Activated naive CD8-positive, alpha-beta T cell treated with anti-CD3 and anti-CD28 coated beads for 36 hours (primary cell): ENCODE measurements around the gene MEGF10. TPM values are rescaled to one million over a fixed set of nuclear protein-coding genes. Genes with fewer than 3 reads are reported as not detected.
"Not testable (repeated sequence)": the region's sequence is repeated elsewhere in the genome, so short reads cannot be mapped to it uniquely, and the experiment has no call there.

ENCODE experiments used
- DNase-seq: peaks from one replicate; pipeline ENCODE4 v3.0.0; 2021
- H3K27ac Mint-ChIP-seq: one replicate; pipeline ENCODE4 v1.8.0; 2022; ENCODE audit warnings: mild to moderate bottlenecking, moderate library complexity, mixed read lengths
- H3K27me3 Mint-ChIP-seq: one replicate; pipeline ENCODE4 v1.8.0; 2022; ENCODE audit warnings: mild to moderate bottlenecking, mixed read lengths
- H3K36me3 Mint-ChIP-seq: one replicate; pipeline ENCODE4 v1.8.0; 2021; ENCODE audit warnings: mild to moderate bottlenecking, mixed read lengths
- H3K4me1 Mint-ChIP-seq: one replicate; pipeline ENCODE4 v1.8.0; 2021; ENCODE audit warnings: mixed read lengths
- H3K4me3 Mint-ChIP-seq: one replicate; pipeline ENCODE4 v1.8.0; 2022; ENCODE audit warnings: mild to moderate bottlenecking, moderate library complexity, mixed read lengths
- H3K9me3 Mint-ChIP-seq: one replicate; pipeline ENCODE4 v1.8.0; 2022; ENCODE audit warnings: mixed read lengths
- total RNA-seq, 2 experiments: library from RNA; stranded (reverse); gene quantifications; one replicate each; pipeline ENCODE4 v1.2.3, GENCODE V29; 2021

Gene MEGF10
- total RNA-seq, 2 experiments from 2014 or later = not detected

- not testable (repeated sequence) for H3K9me3 Mint-ChIP-seq, H3K4me1 Mint-ChIP-seq, H3K4me3 Mint-ChIP-seq, H3K27ac Mint-ChIP-seq, H3K36me3 Mint-ChIP-seq, DNase-seq, H3K27me3 Mint-ChIP-seq
Measured at GRCh38 chr5:127308325-127308724, 17.7 kb downstream of the MEGF10 start.

DNA sequence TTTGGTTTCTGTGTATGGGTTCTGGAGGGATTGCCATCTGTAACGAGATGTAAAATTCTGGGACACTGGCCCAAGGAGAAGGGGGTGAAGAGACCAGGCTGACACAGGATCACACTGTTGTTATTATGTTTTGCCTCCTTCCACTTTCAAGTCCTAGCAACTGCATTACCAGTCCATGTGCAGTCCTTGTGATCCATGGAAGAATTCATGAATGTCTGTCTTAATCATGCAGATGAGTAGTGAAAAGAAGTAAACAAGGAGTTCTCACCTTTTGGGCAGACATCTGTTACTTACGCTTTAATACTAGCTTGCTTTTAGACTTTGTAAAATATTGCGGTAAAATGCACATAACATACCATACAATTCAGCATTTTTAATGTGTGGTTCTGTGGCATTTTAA lies 18.3 kb downstream of the MEGF10 start:
- Mint-ChIP-seq H3K4me1 (no peaks in the 10 kb centered on the region), H3K36me3 (no peaks in the 10 kb centered on the region), H3K27ac (no peak overlapping the region), H3K4me3 (no peak overlapping the region), H3K9me3 (no peaks in the 10 kb centered on the region), H3K27me3 (no peaks in the 10 kb centered on the region)
- no peak for DNase-seq

- no peaks in the 10 kb centered on the region for H3K27me3 Mint-ChIP-seq
- DNase-seq = no peak
- no peaks in the 10 kb centered on the region for H3K9me3 Mint-ChIP-seq
- H3K4me1 Mint-ChIP-seq = no peaks in the 10 kb centered on the region
- no peak overlapping the region for H3K27ac Mint-ChIP-seq
- no peak overlapping the region for H3K4me3 Mint-ChIP-seq
- H3K36me3 Mint-ChIP-seq = no peaks in the 10 kb centered on the region
Measured at GRCh38 chr5:127311349-127311748, 20.8 kb downstream of the MEGF10 start.

DNA sequence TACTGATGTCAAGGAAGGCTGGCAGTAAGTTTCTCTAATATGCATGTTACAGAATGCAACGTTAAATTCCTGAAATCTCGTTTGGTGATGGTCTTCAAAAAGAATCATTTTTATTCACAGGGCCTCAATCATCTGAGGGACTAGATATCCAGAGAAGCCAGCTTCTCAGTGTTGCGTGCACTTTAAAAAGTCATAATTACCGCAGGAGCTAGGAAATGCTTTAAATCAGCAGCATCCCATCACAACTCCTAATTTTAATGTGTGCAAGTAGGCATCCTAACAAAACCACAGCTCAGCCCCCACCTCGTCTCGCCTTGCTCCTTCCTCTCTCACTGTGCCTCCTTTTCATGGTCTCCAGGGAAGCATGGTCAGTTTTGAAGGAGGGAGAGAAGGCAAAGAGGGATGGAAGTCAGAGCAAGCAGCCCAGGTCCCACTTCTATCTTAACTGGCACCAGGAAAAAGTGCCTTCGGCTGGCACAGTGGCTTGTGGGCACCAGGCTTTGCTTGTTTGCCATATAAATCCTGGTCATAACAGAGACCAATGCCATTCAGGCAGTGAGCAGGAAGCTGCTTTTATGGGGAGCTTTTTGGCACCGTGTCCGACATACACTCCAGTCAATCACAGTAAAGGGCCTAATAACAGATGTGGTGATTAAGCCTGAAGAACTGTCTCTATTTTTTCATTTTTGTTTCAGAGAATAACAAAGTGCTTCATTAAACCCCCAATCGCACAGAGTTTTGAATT lies 21.4 kb downstream of the MEGF10 start:
- no peak overlapping the region for H3K4me3 Mint-ChIP-seq
- DNase-seq = no peak
- H3K4me1 Mint-ChIP-seq = no peaks in the 10 kb centered on the region
- no peaks in the 10 kb centered on the region for H3K9me3 Mint-ChIP-seq
- H3K27ac Mint-ChIP-seq = no peak overlapping the region
- H3K36me3 Mint-ChIP-seq = no peaks in the 10 kb centered on the region
- H3K27me3 Mint-ChIP-seq = no peaks in the 10 kb centered on the region

- Mint-ChIP-seq H3K27me3 (no peaks in the 10 kb centered on the region), H3K36me3 (no peaks in the 10 kb centered on the region), H3K4me1 (no peaks in the 10 kb centered on the region), H3K4me3 (no peak overlapping the region), H3K27ac (no peak overlapping the region), H3K9me3 (no peaks in the 10 kb centered on the region)
- DNase-seq = no peak
Measured at GRCh38 chr5:127313379-127313778, 22.8 kb downstream of the MEGF10 start.

DNA sequence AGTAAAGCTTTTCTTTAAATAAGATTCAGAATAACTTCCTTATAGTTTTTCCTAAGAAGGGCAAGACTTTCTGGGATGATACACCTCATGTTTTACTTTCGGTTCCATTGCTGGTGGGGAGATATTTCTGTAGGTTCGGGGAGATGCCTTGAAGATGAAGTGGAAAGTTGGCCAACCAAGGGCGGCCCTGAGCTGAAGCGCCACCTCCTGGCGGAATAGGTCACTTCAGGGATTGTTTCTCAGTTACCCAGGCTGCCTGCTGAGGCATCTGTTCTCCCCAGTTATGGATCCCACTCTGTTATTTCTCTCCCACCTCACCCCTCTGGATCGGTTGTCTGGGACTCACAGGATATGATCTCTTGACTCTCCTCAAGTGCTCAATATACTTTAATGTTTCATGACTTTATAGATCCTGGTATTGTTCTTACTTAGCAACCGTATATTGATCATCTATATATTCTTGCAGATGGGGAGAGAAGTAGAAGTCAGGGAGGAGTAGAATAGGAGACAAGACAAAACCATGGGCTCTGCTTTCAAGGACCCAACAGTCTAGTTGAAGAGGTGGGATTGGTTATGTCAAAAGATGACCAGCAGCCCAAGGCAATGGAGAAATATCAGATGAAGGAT lies 23.4 kb downstream of the MEGF10 start:
- DNase-seq = peak; percentile 55
- Mint-ChIP-seq H3K9me3 (no peaks in the 10 kb centered on the region), H3K4me1 (no peaks in the 10 kb centered on the region), H3K36me3 (no peaks in the 10 kb centered on the region), H3K27ac (no peak overlapping the region), H3K4me3 (no peak overlapping the region), H3K27me3 (no peaks in the 10 kb centered on the region)

DNA sequence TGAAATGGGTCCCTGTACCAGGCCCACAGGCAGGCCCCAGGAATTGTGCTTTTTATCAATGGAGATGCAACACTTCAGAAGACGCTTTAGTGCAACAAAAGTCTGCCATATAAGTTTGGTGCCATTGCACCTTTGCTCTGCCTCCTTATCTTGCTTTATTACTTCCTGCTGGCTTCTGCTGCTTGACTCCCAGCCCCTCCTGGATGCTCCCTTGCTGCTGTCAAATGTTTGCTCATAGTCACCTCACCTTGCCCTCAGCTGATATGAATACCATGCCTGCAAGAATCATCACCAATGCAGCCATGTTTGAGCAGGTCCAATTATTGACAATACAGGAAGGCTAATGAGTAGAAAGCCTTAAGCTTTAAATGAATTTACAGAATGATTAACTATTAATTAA lies 25.4 kb downstream of the MEGF10 start:
- Mint-ChIP-seq H3K27ac (no peak overlapping the region), H3K4me3 (no peak overlapping the region)

GRCh38 chr5:127317385-127317784 lies 26.8 kb downstream of the MEGF10 start:
- not testable (repeated sequence) for H3K27me3 Mint-ChIP-seq, H3K9me3 Mint-ChIP-seq, H3K36me3 Mint-ChIP-seq, DNase-seq, H3K27ac Mint-ChIP-seq, H3K4me3 Mint-ChIP-seq
- peaks cover 14% of the 10 kb centered on the region for H3K4me1 Mint-ChIP-seq

More for the DNA sequence above, 25.4 kb downstream of the MEGF10 start:
- H3K36me3 Mint-ChIP-seq = no peaks in the 10 kb centered on the region
- H3K4me1 Mint-ChIP-seq = peaks cover 9% of the 10 kb centered on the region
- no peak for DNase-seq
- H3K9me3 Mint-ChIP-seq = no peaks in the 10 kb centered on the region
- H3K27me3 Mint-ChIP-seq = no peaks in the 10 kb centered on the region

DNA sequence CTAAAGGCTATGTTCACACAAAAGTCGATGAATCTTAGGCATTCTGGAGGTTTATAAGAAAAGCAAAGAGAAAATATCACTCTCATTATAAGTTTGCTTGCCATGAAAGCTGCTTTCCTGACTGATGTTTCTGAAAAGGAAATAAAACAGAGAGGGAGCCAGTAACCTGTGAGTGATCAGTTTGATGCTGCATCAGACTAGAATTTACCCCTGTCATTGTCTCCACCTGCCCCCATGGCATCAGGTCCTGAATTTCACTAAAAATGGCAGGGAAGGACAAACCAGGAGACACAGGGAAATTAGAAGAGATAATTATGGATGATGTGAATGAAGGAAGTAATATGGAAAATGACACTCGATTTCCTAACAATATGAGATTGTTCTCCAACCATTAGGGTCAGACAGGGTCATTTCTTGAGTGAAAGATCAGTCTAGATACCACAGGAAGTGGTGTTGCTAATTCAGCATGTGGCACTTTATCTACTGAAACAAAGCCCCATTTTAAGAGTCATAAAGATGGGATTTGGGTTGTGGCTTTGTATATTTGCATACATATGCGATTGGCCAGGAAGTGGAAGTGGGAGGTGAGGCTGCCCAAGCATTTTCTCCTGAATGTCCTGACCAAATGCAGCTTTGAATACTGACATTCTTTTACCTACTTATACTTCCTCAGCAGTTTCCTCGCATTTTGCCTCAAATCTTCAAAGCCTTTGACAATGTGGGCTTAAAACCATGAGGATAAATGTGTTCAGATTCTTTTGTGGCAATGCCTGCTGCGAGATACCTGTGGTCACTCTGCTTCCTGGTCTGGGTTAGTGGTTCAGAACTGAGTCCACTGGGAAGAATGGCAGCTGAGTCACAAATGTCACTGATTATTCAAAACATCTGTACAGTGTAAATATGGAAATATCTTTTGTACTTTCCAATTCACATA lies 29.7 kb downstream of the MEGF10 start:
- Mint-ChIP-seq H3K4me1 (peaks cover 14% of the 10 kb centered on the region), H3K4me3 (no peak overlapping the region), H3K9me3 (no peaks in the 10 kb centered on the region), H3K27me3 (no peaks in the 10 kb centered on the region), H3K27ac (no peak overlapping the region), H3K36me3 (no peaks in the 10 kb centered on the region)
- DNase-seq = peak; percentile 19

GRCh38 chr5:127321465-127321864 lies 30.9 kb downstream of the MEGF10 start:
- no peak for DNase-seq
- Mint-ChIP-seq H3K4me3 (no peak overlapping the region), H3K9me3 (no peaks in the 10 kb centered on the region), H3K27me3 (no peaks in the 10 kb centered on the region), H3K27ac (no peak overlapping the region), H3K4me1 (peaks cover 14% of the 10 kb centered on the region), H3K36me3 (no peaks in the 10 kb centered on the region)

- Mint-ChIP-seq H3K9me3 (no peaks in the 10 kb centered on the region), H3K27ac (no peak overlapping the region), H3K4me1 (peaks cover 14% of the 10 kb centered on the region), H3K4me3 (no peak overlapping the region), H3K27me3 (no peaks in the 10 kb centered on the region), H3K36me3 (no peaks in the 10 kb centered on the region)
- no peak for DNase-seq
Measured at GRCh38 chr5:127322403-127322802, 31.8 kb downstream of the MEGF10 start.

GRCh38 chr5:127324756-127325155 lies 34.2 kb downstream of the MEGF10 start:
- Mint-ChIP-seq H3K36me3 (no peaks in the 10 kb centered on the region), H3K9me3 (no peaks in the 10 kb centered on the region), H3K4me1 (peaks cover 14% of the 10 kb centered on the region), H3K4me3 (no peak overlapping the region), H3K27me3 (peaks cover 3% of the 10 kb centered on the region), H3K27ac (no peak overlapping the region)
- DNase-seq = no peak

GRCh38 chr5:127326431-127326830 lies 35.8 kb downstream of the MEGF10 start:
- Mint-ChIP-seq H3K27me3 (peaks cover 16% of the 10 kb centered on the region), H3K36me3 (no peaks in the 10 kb centered on the region), H3K4me1 (peaks cover 2% of the 10 kb centered on the region), H3K4me3 (no peak overlapping the region), H3K9me3 (no peaks in the 10 kb centered on the region), H3K27ac (no peak overlapping the region)
- no peak for DNase-seq

DNA sequence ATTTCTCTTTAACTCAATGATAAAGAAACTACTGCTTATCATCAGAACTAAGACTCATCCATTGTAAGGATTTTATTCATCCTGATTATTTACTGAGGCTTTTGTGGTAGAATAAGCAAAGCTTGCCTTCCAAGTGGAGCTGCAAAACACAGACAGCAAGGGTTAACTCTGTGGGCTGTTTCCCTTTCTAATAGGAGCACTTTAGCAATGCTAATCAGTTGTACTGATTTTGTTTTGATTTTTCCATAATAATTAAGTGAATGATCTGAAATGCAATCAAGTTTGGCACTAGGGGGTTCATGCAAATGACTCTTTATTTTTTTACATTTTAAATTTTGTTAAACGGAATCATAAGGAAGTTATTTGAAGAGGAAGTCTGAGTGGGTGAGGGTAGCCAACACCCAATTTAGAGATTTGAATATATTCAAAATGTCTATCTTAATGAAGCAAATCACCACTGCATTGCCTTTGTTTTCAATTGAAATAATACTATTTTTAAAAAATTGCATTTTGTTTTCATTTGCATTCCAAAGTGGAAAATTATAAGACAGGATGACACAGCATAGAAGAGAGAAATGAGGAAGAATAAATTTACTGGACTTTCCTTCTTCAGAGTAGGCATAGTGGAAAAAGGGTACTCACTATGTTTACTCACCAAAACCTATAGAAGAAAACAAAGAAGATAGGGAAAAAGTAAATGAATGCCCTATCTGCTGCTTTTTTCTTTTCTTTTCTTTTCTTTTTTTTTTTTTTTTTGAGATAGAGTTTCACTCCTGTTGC lies 36.6 kb downstream of the MEGF10 start:
- no peak for DNase-seq
- Mint-ChIP-seq H3K4me3 (no peak overlapping the region), H3K36me3 (no peaks in the 10 kb centered on the region), H3K9me3 (no peaks in the 10 kb centered on the region), H3K27me3 (peaks cover 16% of the 10 kb centered on the region), H3K4me1 (no peaks in the 10 kb centered on the region), H3K27ac (no peak overlapping the region)

DNA sequence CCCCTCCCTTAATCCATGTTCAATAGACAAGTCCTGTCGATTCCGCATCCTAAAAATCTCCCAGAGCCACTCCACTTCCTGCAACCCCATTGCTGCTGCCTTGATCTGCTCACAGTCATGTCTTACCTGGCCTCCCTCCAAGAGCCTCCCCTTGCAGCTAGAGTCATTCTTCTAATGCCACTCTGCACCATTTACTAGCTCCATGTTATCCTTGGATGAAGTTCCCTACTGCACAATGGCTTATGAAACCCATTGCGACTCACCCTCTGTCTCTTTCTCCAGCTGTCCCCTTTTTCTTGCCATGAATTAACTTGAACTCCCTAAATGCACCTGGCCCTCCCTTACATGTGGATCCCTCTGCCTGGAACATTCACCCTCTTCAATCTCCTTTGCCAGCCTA lies 39.5 kb downstream of the MEGF10 start:
- Mint-ChIP-seq H3K4me1 (no peaks in the 10 kb centered on the region), H3K9me3 (no peaks in the 10 kb centered on the region), H3K4me3 (no peak overlapping the region), H3K36me3 (no peaks in the 10 kb centered on the region), H3K27ac (no peak overlapping the region), H3K27me3 (peaks cover 23% of the 10 kb centered on the region)
- DNase-seq = no peak
